ENCODE data around the gene YEATS2.

- no peak for TF ChIP-seq CTCF (optimal IDR thresholded peaks at IDR 0.05 in 1 of 3, IDR thresholded peaks at IDR 0.05 in 1 of 3, conservative IDR thresholded peaks at IDR 0.05 in 1 of 3; ENCODE audit: extremely low read depth in 1 of 3, insufficient read depth in 2 of 3, low read length in 3 of 3)
- TF ChIP-seq EZH2 (IDR thresholded peaks at IDR 0.05; ENCODE audit: low read length), result no peak
These were observed 32.8 kb downstream of the YEATS2 start for GRCh38 chr3:183730361-183730760.
